Measurements from ENCODE around the gene ALAS2. TPM values are rescaled to one million over a fixed set of nuclear protein-coding genes. Genes with fewer than 3 reads are reported as not detected.
A peak's percentile ranks its signal among the peaks of the same experiment; 100 is the strongest.
"Not testable (repeated sequence)": the region's sequence is repeated elsewhere in the genome, so short reads cannot be mapped to it uniquely, and the experiment has no call there.

The ALAS2 gene
- total RNA-seq, 1 donor from 2014 or later = 0.38 TPM

DNA sequence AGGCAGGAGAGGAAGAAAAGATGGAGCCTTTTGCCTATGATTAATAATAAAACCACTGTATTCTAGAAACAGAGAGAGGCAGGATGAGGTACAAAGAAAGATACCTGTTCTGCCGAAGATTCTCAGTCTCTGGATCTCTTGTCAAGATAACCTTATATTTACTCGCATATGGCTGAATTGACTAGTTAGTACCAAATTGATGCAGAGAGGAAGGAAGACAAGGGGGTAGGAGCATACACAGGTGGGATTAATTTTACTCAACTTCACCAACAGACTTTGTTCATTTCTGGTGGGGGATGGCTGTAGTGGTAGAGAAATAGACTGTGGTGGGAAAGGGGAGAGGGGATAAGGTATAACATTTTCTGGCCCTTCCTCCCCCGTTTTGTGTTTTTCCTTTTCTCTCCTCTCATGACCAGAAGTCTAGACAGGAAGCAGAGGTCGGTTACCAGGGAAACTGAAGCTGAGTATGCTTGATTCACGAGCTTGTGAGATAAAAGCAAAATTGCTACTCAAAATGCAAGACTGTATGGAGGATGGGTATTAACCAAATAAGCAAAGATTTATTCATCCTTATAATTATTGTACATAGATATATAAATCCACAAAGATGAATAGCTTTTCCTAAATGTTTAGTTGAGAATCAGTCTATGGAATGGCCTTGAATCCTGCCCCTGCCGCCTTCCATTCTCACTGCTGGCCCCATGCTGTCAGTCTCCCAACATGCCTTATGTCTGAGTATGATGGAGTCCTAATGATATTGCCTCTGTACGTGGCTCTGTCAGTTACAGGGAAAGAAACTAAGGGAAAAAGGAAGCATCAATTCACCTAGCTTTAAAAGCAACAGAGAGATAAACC is 26.3 kb upstream of the ALAS2 start:
- no peaks in the 10 kb centered on the region for H3K9me3 ChIP-seq (replicated peaks)
- intact Hi-C loops (cut with micrococcal nuclease) = loop anchor here (10.0 kb wide), 1 partner anchor 162 kb away; no protein-coding TSS in a partner anchor
- no peaks in the 10 kb centered on the region for H3K36me3 ChIP-seq
- H3K27ac ChIP-seq (replicated peaks) = no peak overlapping the region
- no peaks in the 10 kb centered on the region for H3K4me1 ChIP-seq
- TF ChIP-seq, protein P1, sequence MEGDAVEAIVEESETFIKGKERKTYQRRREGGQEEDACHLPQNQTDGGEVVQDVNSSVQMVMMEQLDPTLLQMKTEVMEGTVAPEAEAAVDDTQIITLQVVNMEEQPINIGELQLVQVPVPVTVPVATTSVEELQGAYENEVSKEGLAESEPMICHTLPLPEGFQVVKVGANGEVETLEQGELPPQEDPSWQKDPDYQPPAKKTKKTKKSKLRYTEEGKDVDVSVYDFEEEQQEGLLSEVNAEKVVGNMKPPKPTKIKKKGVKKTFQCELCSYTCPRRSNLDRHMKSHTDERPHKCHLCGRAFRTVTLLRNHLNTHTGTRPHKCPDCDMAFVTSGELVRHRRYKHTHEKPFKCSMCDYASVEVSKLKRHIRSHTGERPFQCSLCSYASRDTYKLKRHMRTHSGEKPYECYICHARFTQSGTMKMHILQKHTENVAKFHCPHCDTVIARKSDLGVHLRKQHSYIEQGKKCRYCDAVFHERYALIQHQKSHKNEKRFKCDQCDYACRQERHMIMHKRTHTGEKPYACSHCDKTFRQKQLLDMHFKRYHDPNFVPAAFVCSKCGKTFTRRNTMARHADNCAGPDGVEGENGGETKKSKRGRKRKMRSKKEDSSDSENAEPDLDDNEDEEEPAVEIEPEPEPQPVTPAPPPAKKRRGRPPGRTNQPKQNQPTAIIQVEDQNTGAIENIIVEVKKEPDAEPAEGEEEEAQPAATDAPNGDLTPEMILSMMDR (IDR thresholded peaks at IDR 0.05; ENCODE audit: borderline replicate concordance) = no peak
- DNase-seq = no peak
- H3K4me3 ChIP-seq = peak overlapping the region; percentile 36
- no peaks in the 10 kb centered on the region for H3K27me3 ChIP-seq (ENCODE audit: low read depth)

DNA sequence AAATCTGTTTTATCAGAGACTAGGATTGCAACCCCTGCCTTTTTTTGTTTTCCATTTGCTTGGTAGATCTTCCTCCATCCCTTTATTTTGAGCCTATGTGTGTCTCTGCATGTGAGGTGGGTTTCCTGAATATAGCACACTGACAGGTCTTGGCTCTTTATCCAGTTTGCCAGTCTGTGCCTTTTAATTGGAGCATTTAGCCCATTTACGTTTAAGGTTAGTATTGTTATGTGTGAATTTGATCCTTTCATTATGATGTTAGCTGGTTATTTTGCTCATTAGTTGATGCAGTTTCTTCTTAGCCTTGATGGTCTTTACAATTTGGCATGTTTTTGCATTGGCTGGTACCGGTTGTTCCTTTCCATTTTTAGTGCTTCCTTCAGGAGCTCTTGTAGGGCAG is 19.8 kb upstream of the ALAS2 start:
- intact Hi-C loops (cut with micrococcal nuclease) = loop anchor here (10.0 kb wide), 1 partner anchor 156 kb away; no protein-coding TSS in a partner anchor
- H3K27ac ChIP-seq (replicated peaks); H3K36me3 ChIP-seq; H3K4me1 ChIP-seq; DNase-seq; H3K4me3 ChIP-seq; H3K9me3 ChIP-seq (replicated peaks); H3K27me3 ChIP-seq (ENCODE audit: low read depth): not testable (repeated sequence)

DNA sequence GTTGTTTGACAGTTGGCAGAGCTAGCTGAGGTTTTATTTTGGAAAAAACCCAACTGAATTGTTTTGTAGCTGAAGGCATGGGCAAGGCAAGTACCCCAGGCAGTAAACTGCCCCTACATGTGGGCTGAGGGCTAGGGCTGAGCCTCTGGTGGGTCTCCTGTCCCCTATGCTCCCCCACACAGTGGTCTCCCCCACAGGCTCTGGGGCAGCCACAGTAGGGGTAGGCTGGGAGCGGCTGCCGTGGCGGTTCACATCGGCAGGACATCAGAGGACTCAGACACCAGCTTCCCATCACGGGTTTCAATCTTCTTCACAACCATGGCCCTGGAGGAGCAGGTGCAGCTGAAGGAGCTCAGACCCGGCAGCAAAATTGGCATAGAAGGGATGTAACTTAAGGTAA is 10.7 kb upstream of the ALAS2 start:
- Histone ChIP-seq H3K27me3 (ENCODE audit: low read depth) (no peaks in the 10 kb centered on the region), H3K4me1 (no peaks in the 10 kb centered on the region), H3K36me3 (no peaks in the 10 kb centered on the region), H3K27ac (replicated peaks) (no peak overlapping the region), H3K4me3 (no peak overlapping the region), H3K9me3 (replicated peaks) (no peaks in the 10 kb centered on the region)
- intact Hi-C loops (cut with micrococcal nuclease) = no loop called here
- DNase-seq = no peak
- TF ChIP-seq, protein P1 (IDR thresholded peaks at IDR 0.05; ENCODE audit: borderline replicate concordance) = no peak

DNA sequence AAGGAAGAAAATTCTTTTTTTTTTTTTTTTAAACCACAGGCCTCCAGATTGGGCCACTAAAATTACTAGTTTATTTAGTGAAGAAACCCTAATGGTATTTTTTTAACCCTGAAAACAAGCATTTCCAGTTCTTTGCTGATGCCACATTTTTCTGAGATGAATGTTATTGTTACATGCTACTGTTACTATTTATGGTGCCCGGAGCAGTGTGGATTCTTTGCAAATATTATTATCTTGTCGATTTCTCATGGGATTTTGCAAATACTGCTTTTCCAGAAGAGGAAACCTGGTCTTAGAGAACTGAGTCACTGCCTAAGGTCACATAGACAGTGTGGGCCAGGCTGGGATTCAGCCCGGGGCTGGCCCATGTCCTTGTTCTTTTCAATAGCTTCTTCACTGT is 8.7 kb upstream of the ALAS2 start:
- TF ChIP-seq, protein P1 (IDR thresholded peaks at IDR 0.05; ENCODE audit: borderline replicate concordance) = no peak
- no peak for DNase-seq
- Histone ChIP-seq H3K9me3 (replicated peaks) (no peaks in the 10 kb centered on the region), H3K27ac (replicated peaks) (no peak overlapping the region), H3K4me3 (no peak overlapping the region), H3K27me3 (ENCODE audit: low read depth) (no peaks in the 10 kb centered on the region), H3K4me1 (no peaks in the 10 kb centered on the region), H3K36me3 (no peaks in the 10 kb centered on the region)
- intact Hi-C loops (cut with micrococcal nuclease) = no loop called here

DNA sequence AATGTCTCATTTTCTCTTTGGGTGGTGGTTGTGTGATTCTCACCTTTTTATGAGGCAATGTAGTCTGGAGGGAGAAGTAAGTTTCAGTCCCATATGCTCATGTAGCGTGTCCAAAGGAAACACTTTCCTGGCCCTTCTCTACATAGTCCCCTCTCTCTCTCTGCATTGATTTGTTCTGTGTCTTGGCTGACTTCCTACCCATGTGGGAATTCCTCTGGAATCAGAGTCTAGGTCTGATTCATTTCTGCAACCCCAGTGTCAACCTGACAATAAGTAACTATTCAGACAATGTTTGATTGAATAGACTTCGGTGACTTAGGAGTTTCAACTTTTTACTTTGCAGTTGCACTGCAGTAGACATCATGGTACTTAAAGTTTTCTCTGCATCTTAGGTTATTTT is 2.7 kb upstream of the ALAS2 start:
- TF ChIP-seq, protein P1 (IDR thresholded peaks at IDR 0.05; ENCODE audit: borderline replicate concordance) = no peak
- Histone ChIP-seq H3K27ac (replicated peaks) (no peak overlapping the region), H3K4me3 (no peak overlapping the region), H3K27me3 (ENCODE audit: low read depth) (no peaks in the 10 kb centered on the region), H3K36me3 (no peaks in the 10 kb centered on the region), H3K9me3 (replicated peaks) (no peaks in the 10 kb centered on the region), H3K4me1 (no peaks in the 10 kb centered on the region)
- intact Hi-C loops (cut with micrococcal nuclease) = no loop called here
- no peak for DNase-seq

DNA sequence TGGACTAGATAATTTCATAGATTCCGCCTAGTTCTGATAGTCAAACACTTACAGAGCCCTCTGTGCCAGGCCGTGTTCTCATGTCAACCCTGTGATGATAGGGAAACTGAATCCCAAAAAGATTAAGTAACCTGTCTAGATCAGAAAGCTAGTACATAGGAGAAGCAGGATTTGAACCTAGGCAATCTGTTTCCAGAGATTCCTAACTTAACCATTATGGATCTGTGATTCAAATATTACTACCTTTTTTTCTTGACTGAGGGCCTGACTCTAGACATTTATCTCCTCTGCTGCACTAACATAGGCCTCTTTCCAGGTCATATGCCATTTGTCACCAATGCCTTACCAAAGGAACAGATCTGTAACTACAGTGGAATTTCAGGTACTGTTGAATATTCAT is 1.5 kb downstream of the ALAS2 start:
- Histone ChIP-seq H3K4me1 (no peaks in the 10 kb centered on the region), H3K27me3 (ENCODE audit: low read depth) (no peaks in the 10 kb centered on the region), H3K4me3 (no peak overlapping the region), H3K36me3 (no peaks in the 10 kb centered on the region), H3K9me3 (replicated peaks) (no peaks in the 10 kb centered on the region), H3K27ac (replicated peaks) (no peak overlapping the region)
- TF ChIP-seq, protein P1 (IDR thresholded peaks at IDR 0.05; ENCODE audit: borderline replicate concordance) = no peak
- no peak for DNase-seq
- intact Hi-C loops (cut with micrococcal nuclease) = no loop called here

All from left ventricle myocardium inferior (tissue), 1 donor.